ENCODE results near the gene SELENOO. TPM values are rescaled to one million over a fixed set of nuclear protein-coding genes. Genes with fewer than 3 reads are reported as not detected.

SELENOO gene
- total RNA-seq, 1 experiment from 2014 or later, result 27.8 TPM

DNA sequence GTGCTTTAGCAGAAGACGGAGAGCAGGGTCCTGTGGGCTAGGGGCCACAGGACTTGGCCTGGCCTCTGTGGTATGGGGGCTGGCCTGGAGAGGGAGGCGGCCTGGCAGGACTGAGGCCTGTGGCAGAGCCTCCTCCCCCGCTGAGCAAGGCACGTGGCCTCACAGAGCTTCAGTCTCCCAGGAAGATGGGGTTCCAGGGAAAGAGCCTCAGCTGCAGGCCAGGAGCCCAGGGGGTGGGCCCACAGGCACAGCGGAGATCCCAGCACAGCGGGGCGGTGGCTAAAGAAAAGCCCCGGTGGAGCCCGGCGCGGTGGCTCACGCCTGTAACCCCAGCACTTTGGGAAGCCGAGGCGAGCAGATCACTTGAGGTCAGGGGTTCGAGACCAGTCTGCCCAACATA is 58.5 kb downstream of the SELENOO start:
- no peak for DNase-seq
- no peaks in the 10 kb centered on the region for H3K36me3 ChIP-seq (replicated peaks; ENCODE audit: control insufficient read depth, insufficient read depth, low read length)
- peaks cover 18% of the 10 kb centered on the region for H3K27me3 ChIP-seq (ENCODE audit: control insufficient read depth, insufficient read depth, low read length)
- no peak overlapping the region for H3K4me3 ChIP-seq (ENCODE audit: insufficient read depth, low read depth, low read length)

DNA sequence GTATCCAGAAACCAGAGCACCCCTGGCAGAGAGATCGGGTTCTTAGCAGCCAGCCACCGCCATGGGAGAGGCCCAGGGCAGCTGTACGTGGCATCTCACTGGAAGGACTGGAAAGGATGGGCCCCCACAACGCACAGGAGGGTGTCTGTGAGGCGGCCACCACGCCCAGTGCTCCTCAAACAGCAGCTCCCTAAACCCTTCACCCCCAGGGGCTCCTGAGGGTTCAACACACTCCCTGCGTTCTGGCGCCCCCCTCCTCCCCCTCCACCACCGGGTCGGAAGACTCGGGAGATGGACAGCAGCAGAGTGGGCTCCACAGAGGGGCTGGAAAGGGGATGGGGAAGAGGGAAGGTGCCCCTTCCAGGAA is 59.6 kb downstream of the SELENOO start:
- Histone ChIP-seq H3K4me3 (ENCODE audit: insufficient read depth, low read depth, low read length) (peak overlapping the region; percentile 62), H3K36me3 (replicated peaks; ENCODE audit: control insufficient read depth, insufficient read depth, low read length) (no peaks in the 10 kb centered on the region), H3K27me3 (ENCODE audit: control insufficient read depth, insufficient read depth, low read length) (peaks cover 18% of the 10 kb centered on the region)
- no peak for DNase-seq

DNA sequence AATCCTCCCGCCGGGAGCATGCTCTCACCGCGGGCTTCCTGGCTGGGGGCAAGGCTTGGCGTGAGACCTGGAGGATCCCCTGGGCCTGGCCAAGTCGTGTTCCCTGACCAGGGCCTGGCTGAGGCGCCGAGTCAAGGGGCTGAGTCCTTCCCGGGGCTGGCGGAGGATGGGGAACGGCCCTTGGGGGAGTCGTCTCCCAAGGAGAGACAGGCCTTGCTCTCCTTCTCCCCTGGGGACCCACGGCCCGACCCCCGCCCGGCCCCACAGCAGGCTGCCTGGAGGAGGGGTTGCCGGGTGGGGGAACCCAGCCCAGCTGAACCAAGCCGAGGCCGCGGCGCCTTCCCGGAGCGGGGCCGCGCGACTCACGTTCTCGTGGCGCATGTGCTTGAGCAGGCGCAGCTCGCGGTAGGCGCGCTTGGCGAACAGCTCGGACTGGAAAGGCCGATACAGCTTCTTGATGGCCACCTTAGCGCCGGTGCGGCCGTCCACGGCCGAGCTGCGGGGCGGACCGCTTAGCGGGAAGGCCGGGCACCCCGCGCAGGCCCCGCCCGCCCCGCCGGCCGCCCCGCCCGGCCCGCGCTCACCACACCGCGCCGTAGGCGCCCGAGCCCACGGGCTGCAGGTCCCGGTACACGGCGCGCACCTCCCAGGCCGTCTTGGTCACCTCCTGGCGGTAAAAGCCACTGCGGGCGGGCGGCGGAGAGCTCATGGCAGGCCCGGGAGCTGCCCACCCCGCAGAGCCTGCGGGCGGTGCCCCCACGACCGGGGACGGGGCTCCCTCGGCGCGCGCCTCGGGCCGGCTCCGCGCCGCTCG is 60.2 kb downstream of the SELENOO start:
- DNase-seq, result peak; percentile 87

DNA sequence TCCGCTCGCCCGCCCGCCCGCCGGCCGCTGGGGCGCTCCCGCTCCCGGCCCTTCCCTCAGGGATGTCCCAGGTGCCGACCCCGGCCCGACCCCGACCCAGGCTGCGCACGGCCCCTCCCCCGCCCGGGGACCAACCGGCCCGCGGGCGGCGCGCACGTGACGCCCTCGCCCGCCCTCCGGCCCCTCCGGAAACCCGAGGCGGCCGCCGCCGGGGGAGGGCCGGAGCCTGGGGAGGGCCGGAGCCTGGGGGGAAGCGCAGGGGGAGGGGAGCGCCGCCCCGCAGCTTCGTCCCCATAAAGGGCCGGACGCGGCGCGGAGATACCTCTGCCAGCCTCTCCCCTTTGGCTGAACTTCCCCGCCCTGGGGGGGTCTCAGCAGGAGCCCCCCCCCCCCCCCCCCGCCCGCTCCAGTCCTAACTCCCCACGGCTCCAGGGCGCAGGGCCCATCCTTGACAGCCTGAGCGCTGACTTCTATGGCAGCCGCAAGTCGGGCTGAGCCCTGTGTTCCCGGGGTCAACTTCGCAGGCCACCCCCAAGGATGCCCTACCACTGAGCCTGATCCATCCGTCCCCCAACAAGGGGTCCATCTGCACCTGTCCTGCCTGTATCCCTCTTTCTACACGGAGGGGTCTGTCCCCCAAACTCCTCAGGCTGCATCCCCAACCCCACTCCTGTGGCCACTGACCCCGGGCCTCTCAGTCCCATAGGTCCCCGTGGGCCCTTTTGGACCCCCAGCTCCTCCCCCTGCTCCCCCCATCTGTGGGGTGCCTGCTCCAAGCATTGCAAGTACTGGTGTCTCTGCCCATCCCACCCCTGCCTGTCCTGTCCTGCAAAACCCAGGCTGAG is 61.0 kb downstream of the SELENOO start, which contains the start of gene MAPK12:
Gene MAPK12 (minus strand): TSS at position 69 of the 845 bp plus-strand sequence. CDS start 174 bp downstream, outside the sequence.
- peak within 1 kb of the TSS; percentile 62 for H3K4me3 ChIP-seq (ENCODE audit: insufficient read depth, low read depth, low read length)
- peaks cover 24% of the 10 kb centered on the region for H3K27me3 ChIP-seq (ENCODE audit: control insufficient read depth, insufficient read depth, low read length)
- no peaks in the 10 kb centered on the region for H3K36me3 ChIP-seq (replicated peaks; ENCODE audit: control insufficient read depth, insufficient read depth, low read length)
- peak; percentile 98 for DNase-seq

More for the DNA sequence above, 60.2 kb downstream of the SELENOO start:
- Histone ChIP-seq H3K4me3 (ENCODE audit: insufficient read depth, low read depth, low read length) (peak overlapping the region; percentile 62), H3K36me3 (replicated peaks; ENCODE audit: control insufficient read depth, insufficient read depth, low read length) (no peaks in the 10 kb centered on the region), H3K27me3 (ENCODE audit: control insufficient read depth, insufficient read depth, low read length) (peaks cover 18% of the 10 kb centered on the region)

DNA sequence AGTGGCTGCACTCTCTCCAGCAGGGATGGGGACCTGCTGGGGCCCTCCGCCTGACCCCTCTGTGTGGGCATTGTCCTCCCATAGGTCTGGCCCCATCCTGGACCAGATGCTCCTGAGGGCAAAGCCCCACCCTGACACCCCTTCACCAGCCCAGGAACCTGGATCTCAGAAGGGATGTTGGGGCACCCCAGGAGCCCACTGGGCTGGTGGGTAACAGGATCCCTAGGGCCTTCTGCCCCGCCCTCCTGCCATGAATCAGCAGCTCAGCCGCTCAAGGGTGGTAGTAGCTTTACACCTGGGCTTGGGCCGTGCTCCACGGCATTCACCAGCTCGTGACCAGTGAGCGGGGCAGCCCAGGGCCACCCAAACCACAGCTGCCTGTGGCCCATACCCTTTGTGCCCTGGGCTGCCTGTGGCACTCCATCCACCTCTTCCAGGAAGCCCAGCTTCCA is 61.7 kb downstream of the SELENOO start:
- peaks cover 31% of the 10 kb centered on the region for H3K27me3 ChIP-seq (ENCODE audit: control insufficient read depth, insufficient read depth, low read length)
- H3K36me3 ChIP-seq (replicated peaks; ENCODE audit: control insufficient read depth, insufficient read depth, low read length), result no peaks in the 10 kb centered on the region
- no peak for DNase-seq
- H3K4me3 ChIP-seq (ENCODE audit: insufficient read depth, low read depth, low read length), result no peak overlapping the region

DNA sequence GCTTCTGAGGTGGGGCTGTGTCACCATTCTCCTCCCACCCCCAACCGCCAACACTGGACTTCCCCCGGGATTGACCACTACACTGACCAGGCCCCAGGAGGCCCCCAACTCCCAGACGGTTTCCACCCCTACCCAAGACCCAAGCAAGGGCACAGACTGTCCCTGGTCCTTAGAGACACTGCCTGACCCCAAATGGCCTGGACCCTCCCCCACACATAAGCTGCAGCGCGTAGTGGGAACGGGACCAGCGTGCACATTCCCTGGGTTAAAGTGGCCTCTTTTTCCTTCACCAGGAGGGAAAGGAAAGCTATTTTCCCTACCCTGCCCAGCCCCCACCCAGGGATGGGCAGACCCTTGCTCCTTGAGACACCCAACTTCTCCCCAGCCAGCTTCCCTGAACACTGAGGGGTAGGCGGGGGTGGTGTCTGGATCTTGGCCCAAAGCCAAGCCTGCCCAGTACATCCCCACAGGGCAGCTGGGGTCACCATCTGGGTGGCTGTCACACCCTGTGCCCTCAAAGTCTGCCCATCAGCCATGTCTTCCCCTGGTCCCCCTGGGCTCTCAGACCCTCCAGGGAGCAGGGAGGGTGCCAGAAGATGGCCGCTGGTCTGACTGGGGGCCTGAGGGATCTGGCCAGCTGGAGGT is 62.3 kb downstream of the SELENOO start:
- DNase-seq, result no peak
- no peak overlapping the region for H3K4me3 ChIP-seq (ENCODE audit: insufficient read depth, low read depth, low read length)
- no peaks in the 10 kb centered on the region for H3K36me3 ChIP-seq (replicated peaks; ENCODE audit: control insufficient read depth, insufficient read depth, low read length)
- peaks cover 36% of the 10 kb centered on the region for H3K27me3 ChIP-seq (ENCODE audit: control insufficient read depth, insufficient read depth, low read length)

DNA sequence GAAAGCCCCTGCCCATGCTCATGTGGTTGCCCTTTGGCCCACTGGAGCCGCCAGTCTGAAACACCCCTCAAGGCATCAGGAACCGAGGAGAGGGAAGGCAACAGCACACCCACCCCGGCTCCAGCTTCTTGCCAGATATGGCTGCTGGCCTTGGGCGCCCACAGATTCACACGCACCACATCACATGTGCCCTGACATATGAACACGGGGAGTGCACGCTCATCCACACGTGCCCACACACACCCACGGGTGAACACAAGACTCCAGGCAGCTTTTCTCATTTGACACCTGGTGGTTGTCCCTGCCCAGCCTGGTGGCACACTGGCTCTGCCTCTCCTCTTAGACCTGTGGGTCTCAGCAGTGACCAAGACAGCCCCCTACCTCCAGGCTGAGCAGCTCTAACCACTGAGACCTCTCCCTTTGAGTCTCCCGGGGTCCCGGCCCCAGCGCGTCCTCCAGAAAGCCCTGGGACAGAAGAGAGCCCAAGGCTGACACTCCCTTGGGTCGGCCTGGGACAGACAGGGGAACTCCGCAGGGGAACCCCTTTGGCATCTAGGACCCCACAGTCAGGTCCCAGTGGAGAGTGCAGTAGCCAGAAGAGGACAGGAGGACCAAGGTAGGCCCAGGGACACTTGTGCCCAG is 63.4 kb downstream of the SELENOO start:
- Histone ChIP-seq H3K36me3 (replicated peaks; ENCODE audit: control insufficient read depth, insufficient read depth, low read length) (no peaks in the 10 kb centered on the region), H3K27me3 (ENCODE audit: control insufficient read depth, insufficient read depth, low read length) (peaks cover 47% of the 10 kb centered on the region), H3K4me3 (ENCODE audit: insufficient read depth, low read depth, low read length) (no peak overlapping the region)
- DNase-seq, result no peak

DNA sequence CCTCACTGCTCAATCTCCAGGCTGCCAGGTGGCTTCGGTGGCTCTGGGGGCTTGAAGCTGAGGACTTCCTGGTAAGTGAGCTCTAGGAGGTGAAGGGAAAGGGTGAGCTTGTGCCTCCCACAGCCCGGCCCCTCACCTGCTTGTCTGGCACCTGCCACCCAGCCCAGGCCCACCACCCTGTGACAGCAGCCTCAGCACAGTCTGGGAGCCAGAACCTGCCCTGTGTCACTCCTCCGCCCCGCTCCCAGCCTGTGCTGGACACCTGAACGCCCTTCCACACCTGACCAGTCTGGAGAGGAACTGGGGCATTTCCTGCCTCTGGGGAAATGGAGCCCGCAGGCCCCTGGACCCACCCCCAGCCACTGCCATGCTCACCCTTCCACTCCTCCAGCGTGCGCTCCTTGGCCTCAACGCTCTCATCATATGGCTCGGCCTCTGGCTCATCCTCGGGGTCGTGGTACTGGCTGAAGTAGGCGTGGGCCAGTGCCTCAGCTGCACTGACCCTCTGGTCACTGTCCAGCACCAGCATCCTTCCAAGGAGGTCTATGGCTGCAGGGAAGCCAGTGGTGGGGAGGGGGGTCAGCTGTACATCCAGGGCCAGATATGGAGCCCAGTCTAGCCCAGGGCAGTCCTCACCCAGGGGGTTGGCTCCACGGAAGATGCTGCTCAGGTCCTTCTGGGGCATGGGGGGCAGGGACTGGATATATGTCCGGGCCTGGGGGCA is 64.3 kb downstream of the SELENOO start:
- H3K27me3 ChIP-seq (ENCODE audit: control insufficient read depth, insufficient read depth, low read length), result peaks cover 53% of the 10 kb centered on the region
- no peak for DNase-seq
- no peaks in the 10 kb centered on the region for H3K36me3 ChIP-seq (replicated peaks; ENCODE audit: control insufficient read depth, insufficient read depth, low read length)
- H3K4me3 ChIP-seq (ENCODE audit: insufficient read depth, low read depth, low read length), result no peak overlapping the region

DNA sequence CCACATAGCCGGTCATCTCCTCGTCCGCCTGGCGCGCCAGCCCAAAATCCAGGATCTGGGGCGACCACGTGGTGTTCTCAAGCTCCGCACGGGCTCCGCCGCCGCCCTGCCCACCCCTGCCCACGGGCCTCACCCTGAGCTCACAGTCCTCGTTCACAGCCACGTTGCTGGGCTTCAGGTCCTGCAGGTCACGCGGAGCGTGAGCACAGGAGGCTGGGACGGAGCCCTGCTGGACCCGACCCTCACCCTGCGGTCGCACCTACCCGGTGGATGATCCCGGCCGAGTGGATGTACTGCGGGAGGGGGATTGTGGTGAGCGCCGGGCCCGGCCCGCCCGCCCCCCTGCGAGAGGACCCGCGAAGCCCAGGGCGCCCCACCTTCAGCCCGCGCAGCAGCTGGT is 66.2 kb downstream of the SELENOO start:
- no peaks in the 10 kb centered on the region for H3K36me3 ChIP-seq (replicated peaks; ENCODE audit: control insufficient read depth, insufficient read depth, low read length)
- peak overlapping the region; percentile 24 for H3K4me3 ChIP-seq (ENCODE audit: insufficient read depth, low read depth, low read length)
- DNase-seq, result no peak
- peaks cover 55% of the 10 kb centered on the region for H3K27me3 ChIP-seq (ENCODE audit: control insufficient read depth, insufficient read depth, low read length)

Other genes starting within 250 kb of the SELENOO start
- gene PIM3, start 240.2 kb upstream of the SELENOO start, total RNA-seq (2014; rRNA removed; shearing (Covaris generic)), result 71.2 and 79.7 TPM in 2 replicates
- gene IL17REL, start 188.2 kb upstream of the SELENOO start, total RNA-seq (2014; rRNA removed; shearing (Covaris generic)), result 0.04 TPM in 1 of 2 replicates, not detected in the other
- gene TTLL8, start 142.7 kb upstream of the SELENOO start, total RNA-seq (2014; rRNA removed; shearing (Covaris generic)), result not detected in 2 replicates
- 0.14 TPM in 1 of 2 replicates, not detected in the other for gene MLC1, start 115.6 kb upstream of the SELENOO start, total RNA-seq (2014; rRNA removed; shearing (Covaris generic))
- not detected in 2 replicates for gene MOV10L1, start 111.0 kb upstream of the SELENOO start, total RNA-seq (2014; rRNA removed; shearing (Covaris generic))
- gene PANX2, start 30.3 kb upstream of the SELENOO start, total RNA-seq (2014; rRNA removed; shearing (Covaris generic)), result 2.2 and 2.6 TPM in 2 replicates
- 83.1 and 84.6 TPM in 2 replicates for gene TRABD, start 15.1 kb upstream of the SELENOO start, total RNA-seq (2014; rRNA removed; shearing (Covaris generic))
- gene TUBGCP6, start 44.0 kb downstream of the SELENOO start, total RNA-seq (2014; rRNA removed; shearing (Covaris generic)), result 24.0 and 31.6 TPM in 2 replicates
- gene HDAC10, start 50.3 kb downstream of the SELENOO start, total RNA-seq (2014; rRNA removed; shearing (Covaris generic)), result 15.7 and 22.4 TPM in 2 replicates
- 21.2 and 23.8 TPM in 2 replicates for gene MAPK12, start 60.7 kb downstream of the SELENOO start, total RNA-seq (2014; rRNA removed; shearing (Covaris generic))
- gene MAPK11, start 69.4 kb downstream of the SELENOO start, total RNA-seq (2014; rRNA removed; shearing (Covaris generic)), result 1.4 and 2.4 TPM in 2 replicates
- 33.4 and 39.8 TPM in 2 replicates for gene PLXNB2, start 106.6 kb downstream of the SELENOO start, total RNA-seq (2014; rRNA removed; shearing (Covaris generic))
- gene DENND6B, start 126.0 kb downstream of the SELENOO start, total RNA-seq (2014; rRNA removed; shearing (Covaris generic)), result 0.52 and 1.1 TPM in 2 replicates
- gene PPP6R2, start 142.3 kb downstream of the SELENOO start, total RNA-seq (2014; rRNA removed; shearing (Covaris generic)), result 47.0 and 48.7 TPM in 2 replicates

Data from H7 (cell line).